NCI-H1092 (cell line): Measurements from ENCODE around the gene ELOA.
A peak's percentile ranks its signal among the peaks of the same experiment; 100 is the strongest.
"Not testable (repeated sequence)": the region's sequence is repeated elsewhere in the genome, so short reads cannot be mapped to it uniquely, and the experiment has no call there.

Experiments used
- DNase-seq: peaks from one replicate; lab custom pipeline; 2025; lab: John Stamatoyannopoulos, UW

The ELOA gene

GRCh38 chr1:23800400-23801337 lies 57.4 kb downstream of the ELOA start, which contains the start of gene GALE:
Gene GALE, minus strand, starts transcription at chr1:23800754. Its CDS starts 1,747 bp downstream, at chr1:23799007.
- peak; percentile 95 for DNase-seq

- DNase-seq, result no peak
These were observed 58.1 kb downstream of the ELOA start for GRCh38 chr1:23801338-23801748.

- no peak for DNase-seq
These were observed 58.6 kb downstream of the ELOA start for GRCh38 chr1:23801876-23802275.

GRCh38 chr1:23802809-23803342 lies 59.6 kb downstream of the ELOA start:
- not testable (repeated sequence) for DNase-seq

- no peak for DNase-seq
These were observed 60.4 kb downstream of the ELOA start for GRCh38 chr1:23803674-23804073.

GRCh38 chr1:23804183-23804835 lies 61.0 kb downstream of the ELOA start:
- no peak for DNase-seq

- no peak for DNase-seq
These were observed 61.8 kb downstream of the ELOA start for GRCh38 chr1:23805025-23805424.

- no peak for DNase-seq
These were observed 63.0 kb downstream of the ELOA start for GRCh38 chr1:23806280-23806679.

- DNase-seq, result no peak
These were observed 64.2 kb downstream of the ELOA start for GRCh38 chr1:23807453-23807852.

- DNase-seq, result peak; percentile 18
These were observed 66.5 kb downstream of the ELOA start for GRCh38 chr1:23809751-23810171.

- DNase-seq, result peak; percentile 31
These were observed 67.7 kb downstream of the ELOA start for GRCh38 chr1:23810818-23811540.
